GM23338 (cell line): Measurements from ENCODE around the gene HEBP1. TPM values are rescaled to one million over a fixed set of nuclear protein-coding genes. Genes with fewer than 3 reads are reported as not detected.
A peak's percentile ranks its signal among the peaks of the same experiment; 100 is the strongest.

ENCODE experiments used
- ATAC-seq: fragments of 200-7000 bp; cut with Tn5 transposase; 3 replicates; pipeline ENCODE4 v1.9.1; 2020
- DNase-seq: peaks from one replicate; pipeline ENCODE4 v3.0.0-alpha.2; 2015; ENCODE audit warnings: low spot score
- H2AFZ ChIP-seq: fragments of 200-600 bp; sonication (generic); 2 replicates; pipeline ENCODE4 v1.8.0; 2016; ENCODE audit warnings: antibody characterized with exemption, mild to moderate bottlenecking, moderate library complexity
- H3F3A ChIP-seq: fragments of 200-600 bp; sonication (generic); replicated peaks from 2 replicates; pipeline ENCODE4 v1.8.0; 2017; ENCODE audit warnings: antibody characterized with exemption, mixed run types, low read depth
- H3K27ac ChIP-seq: fragments of 200-600 bp; sonication (generic); 2 replicates; pipeline ENCODE4 v1.6.1; 2016; ENCODE audit warnings: low read depth
- H3K27me3 ChIP-seq: fragments of 200-600 bp; sonication (generic); 2 replicates; pipeline ENCODE4 v1.8.0; 2016; ENCODE audit warnings: mild to moderate bottlenecking, mixed run types, moderate library complexity; ENCODE audit not compliant: insufficient read depth
- H3K36me3 ChIP-seq: fragments of 200-600 bp; sonication (generic); 2 replicates; pipeline ENCODE4 v1.8.0; 2016; ENCODE audit warnings: mild to moderate bottlenecking; ENCODE audit not compliant: insufficient read depth
- H3K4me1 ChIP-seq: fragments of 200-600 bp; sonication (generic); 2 replicates; pipeline ENCODE4 v1.8.0; 2016; ENCODE audit warnings: mild to moderate bottlenecking, moderate library complexity; ENCODE audit not compliant: insufficient read depth
- H3K4me2 ChIP-seq: fragments of 200-600 bp; sonication (generic); 2 replicates; pipeline ENCODE4 v1.7.1; 2017; ENCODE audit warnings: mixed run types
- H3K4me3 ChIP-seq: fragments of 200-600 bp; sonication (generic); 2 replicates; pipeline ENCODE4 v1.6.1; 2016; ENCODE audit warnings: mixed run types
- H3K79me2 ChIP-seq: fragments of 200-600 bp; sonication (generic); replicated peaks from 2 replicates; pipeline ENCODE4 v1.8.0; 2017; ENCODE audit warnings: mild to moderate bottlenecking; ENCODE audit not compliant: insufficient read depth
- H3K9me2 ChIP-seq: fragments of 200-600 bp; sonication (generic); 2 replicates; pipeline ENCODE4 v1.8.0; 2017; ENCODE audit not compliant: insufficient read depth
- H4K20me1 ChIP-seq: fragments of 200-600 bp; sonication (generic); replicated peaks from 2 replicates; pipeline ENCODE4 v1.8.0; 2017; ENCODE audit warnings: mild to moderate bottlenecking; ENCODE audit not compliant: insufficient read depth
- H3K27ac Mint-ChIP-seq: 2 replicates; pipeline ENCODE4 v1.8.0; 2020; ENCODE audit warnings: inconsistent platforms, mild to moderate bottlenecking, moderate library complexity, mixed read lengths
- H3K27me3 Mint-ChIP-seq: 3 replicates; pipeline ENCODE4 v1.8.0; 2022; ENCODE audit warnings: low read depth, mild to moderate bottlenecking, moderate library complexity, mixed read lengths, inconsistent platforms; ENCODE audit not compliant: insufficient read depth, poor library complexity
- H3K36me3 Mint-ChIP-seq: 3 replicates; pipeline ENCODE4 v1.8.0; 2021; ENCODE audit warnings: low read depth, mild to moderate bottlenecking, inconsistent platforms, moderate library complexity, mixed read lengths
- H3K4me1 Mint-ChIP-seq: 3 replicates; pipeline ENCODE4 v1.8.0; 2020; ENCODE audit warnings: mild to moderate bottlenecking, inconsistent platforms, mixed read lengths
- H3K4me3 Mint-ChIP-seq: 3 replicates; pipeline ENCODE4 v1.8.0; 2021; ENCODE audit warnings: moderate library complexity, mild to moderate bottlenecking, inconsistent platforms, mixed read lengths
- H3K9me3 Mint-ChIP-seq: 3 replicates; pipeline ENCODE4 v1.8.0; 2020; ENCODE audit warnings: moderate library complexity, mild to moderate bottlenecking, inconsistent platforms, mixed read lengths
- CREB1 ChIP-seq: fragments of 250-450 bp; sonication (Bioruptor Pico); IDR thresholded peaks from 2 replicates; pipeline ENCODE4 v1.5.0; 2020; ENCODE audit warnings: low read depth, mild to moderate bottlenecking, moderate library complexity
- EZH2phosphoT487 ChIP-seq: fragments of 200-600 bp; sonication (generic); IDR thresholded peaks from one replicate; pipeline ENCODE4 v1.8.1; 2018; ENCODE audit warnings: antibody characterized with exemption; ENCODE audit not compliant: unreplicated experiment
- POLR2AphosphoS5 ChIP-seq: IDR thresholded peaks from 2 replicates; pipeline ENCODE4 v1.6.1; 2016; ENCODE audit warnings: antibody characterized with exemption, low read depth
- STAT1 ChIP-seq: IDR thresholded peaks from one replicate; pipeline ENCODE4 v1.6.1; 2016; ENCODE audit warnings: antibody characterized with exemption; ENCODE audit not compliant: unreplicated experiment
- ZNF331 ChIP-seq: fragments of 250-450 bp; sonication (Bioruptor Pico); IDR thresholded peaks from 2 replicates; pipeline ENCODE4 v1.5.0; 2020; ENCODE audit warnings: low read depth, mild to moderate bottlenecking, moderate library complexity
- polyA plus RNA-seq: library from polyadenylated mRNA; unstranded; fragments of >200 nt; fragmentation: Nextera tagmentation; extraction: Ambion mirVana; gene quantifications from 2 replicates; pipeline ENCODE4 v1.2.1, GENCODE V29; 2016
- total RNA-seq: library from RNA; depleted of rRNA; stranded (reverse); fragments of >200 nt; shearing (Covaris generic); gene quantifications from 2 replicates; pipeline ENCODE4 v1.2.3, GENCODE V29; 2014
- TF ChIP-seq, protein P1 (sequence below): IDR thresholded peaks from 2 replicates; pipeline ENCODE4 v1.6.1; 2016; ENCODE audit warnings: antibody characterized with exemption
- TF ChIP-seq, protein P2 (sequence below): IDR thresholded peaks from one replicate; pipeline ENCODE4 v1.6.1; 2018; ENCODE audit warnings: antibody characterized with exemption; ENCODE audit not compliant: unreplicated experiment
- TF ChIP-seq, protein P3 (sequence below): fragments of 250-450 bp; sonication (Bioruptor Pico); IDR thresholded peaks from 2 replicates; pipeline ENCODE4 v1.5.0; 2020; ENCODE audit warnings: mild to moderate bottlenecking, moderate library complexity

Gene HEBP1
- total and polyA plus RNA-seq, 2 experiments from 2014 or later, result 25.2 to 45.1 TPM

DNA sequence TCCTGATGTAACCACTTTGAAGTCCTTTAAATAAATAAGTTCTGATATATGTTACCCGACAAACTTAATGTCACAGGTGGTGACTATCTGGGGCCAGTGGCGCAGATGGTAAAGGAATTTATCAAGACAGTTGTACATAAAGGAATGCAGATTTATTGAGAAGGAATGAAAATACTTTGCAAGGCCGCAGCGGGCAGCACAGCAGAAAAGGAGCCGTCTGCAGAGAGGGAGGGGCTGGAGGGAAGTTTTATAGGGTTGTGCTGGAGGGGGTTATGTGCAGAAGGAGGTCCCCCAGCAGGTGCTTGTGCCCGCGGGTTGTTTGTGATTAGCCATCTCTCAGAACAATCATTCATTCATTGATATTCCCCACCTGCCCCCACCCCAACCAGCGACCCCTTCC, 65.5 kb downstream of the HEBP1 start:
- no peaks in the 10 kb centered on the region for H3K79me2 ChIP-seq
- H3K27me3 Mint-ChIP-seq, result peaks cover 3% of the 10 kb centered on the region
- no peak overlapping the region for H3K27ac ChIP-seq
- H3K4me1 ChIP-seq, result no peaks in the 10 kb centered on the region
- H3K4me1 Mint-ChIP-seq, result peaks cover 7% of the 10 kb centered on the region; the same call in 2 of the 3 replicates
- H3K36me3 Mint-ChIP-seq, result 0 out of 3 replicates have a peak, but pooled peaks cover 2% of the 10 kb centered on the region
- H2AFZ ChIP-seq, result peak overlapping the region; percentile 44; the same call in 1 of the 2 replicates
- H3K9me3 Mint-ChIP-seq, result no peaks in the 10 kb centered on the region; the same call in 2 of the 3 replicates
- H3K27me3 ChIP-seq, result no peaks in the 10 kb centered on the region
- no peaks in the 10 kb centered on the region for H3F3A ChIP-seq
- H3K4me3 Mint-ChIP-seq, result no peak overlapping the region
- no peaks in the 10 kb centered on the region for H3K36me3 ChIP-seq
- H3K4me3 ChIP-seq, result no peak overlapping the region
- TF ChIP-seq, protein P1, sequence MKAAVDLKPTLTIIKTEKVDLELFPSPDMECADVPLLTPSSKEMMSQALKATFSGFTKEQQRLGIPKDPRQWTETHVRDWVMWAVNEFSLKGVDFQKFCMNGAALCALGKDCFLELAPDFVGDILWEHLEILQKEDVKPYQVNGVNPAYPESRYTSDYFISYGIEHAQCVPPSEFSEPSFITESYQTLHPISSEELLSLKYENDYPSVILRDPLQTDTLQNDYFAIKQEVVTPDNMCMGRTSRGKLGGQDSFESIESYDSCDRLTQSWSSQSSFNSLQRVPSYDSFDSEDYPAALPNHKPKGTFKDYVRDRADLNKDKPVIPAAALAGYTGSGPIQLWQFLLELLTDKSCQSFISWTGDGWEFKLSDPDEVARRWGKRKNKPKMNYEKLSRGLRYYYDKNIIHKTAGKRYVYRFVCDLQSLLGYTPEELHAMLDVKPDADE, result no peak
- no peak for TF ChIP-seq ZNF331 (CRISPR knock-in tag)
- TF ChIP-seq, protein P2, sequence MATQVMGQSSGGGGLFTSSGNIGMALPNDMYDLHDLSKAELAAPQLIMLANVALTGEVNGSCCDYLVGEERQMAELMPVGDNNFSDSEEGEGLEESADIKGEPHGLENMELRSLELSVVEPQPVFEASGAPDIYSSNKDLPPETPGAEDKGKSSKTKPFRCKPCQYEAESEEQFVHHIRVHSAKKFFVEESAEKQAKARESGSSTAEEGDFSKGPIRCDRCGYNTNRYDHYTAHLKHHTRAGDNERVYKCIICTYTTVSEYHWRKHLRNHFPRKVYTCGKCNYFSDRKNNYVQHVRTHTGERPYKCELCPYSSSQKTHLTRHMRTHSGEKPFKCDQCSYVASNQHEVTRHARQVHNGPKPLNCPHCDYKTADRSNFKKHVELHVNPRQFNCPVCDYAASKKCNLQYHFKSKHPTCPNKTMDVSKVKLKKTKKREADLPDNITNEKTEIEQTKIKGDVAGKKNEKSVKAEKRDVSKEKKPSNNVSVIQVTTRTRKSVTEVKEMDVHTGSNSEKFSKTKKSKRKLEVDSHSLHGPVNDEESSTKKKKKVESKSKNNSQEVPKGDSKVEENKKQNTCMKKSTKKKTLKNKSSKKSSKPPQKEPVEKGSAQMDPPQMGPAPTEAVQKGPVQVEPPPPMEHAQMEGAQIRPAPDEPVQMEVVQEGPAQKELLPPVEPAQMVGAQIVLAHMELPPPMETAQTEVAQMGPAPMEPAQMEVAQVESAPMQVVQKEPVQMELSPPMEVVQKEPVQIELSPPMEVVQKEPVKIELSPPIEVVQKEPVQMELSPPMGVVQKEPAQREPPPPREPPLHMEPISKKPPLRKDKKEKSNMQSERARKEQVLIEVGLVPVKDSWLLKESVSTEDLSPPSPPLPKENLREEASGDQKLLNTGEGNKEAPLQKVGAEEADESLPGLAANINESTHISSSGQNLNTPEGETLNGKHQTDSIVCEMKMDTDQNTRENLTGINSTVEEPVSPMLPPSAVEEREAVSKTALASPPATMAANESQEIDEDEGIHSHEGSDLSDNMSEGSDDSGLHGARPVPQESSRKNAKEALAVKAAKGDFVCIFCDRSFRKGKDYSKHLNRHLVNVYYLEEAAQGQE, result no peak
- TF ChIP-seq, protein P3, sequence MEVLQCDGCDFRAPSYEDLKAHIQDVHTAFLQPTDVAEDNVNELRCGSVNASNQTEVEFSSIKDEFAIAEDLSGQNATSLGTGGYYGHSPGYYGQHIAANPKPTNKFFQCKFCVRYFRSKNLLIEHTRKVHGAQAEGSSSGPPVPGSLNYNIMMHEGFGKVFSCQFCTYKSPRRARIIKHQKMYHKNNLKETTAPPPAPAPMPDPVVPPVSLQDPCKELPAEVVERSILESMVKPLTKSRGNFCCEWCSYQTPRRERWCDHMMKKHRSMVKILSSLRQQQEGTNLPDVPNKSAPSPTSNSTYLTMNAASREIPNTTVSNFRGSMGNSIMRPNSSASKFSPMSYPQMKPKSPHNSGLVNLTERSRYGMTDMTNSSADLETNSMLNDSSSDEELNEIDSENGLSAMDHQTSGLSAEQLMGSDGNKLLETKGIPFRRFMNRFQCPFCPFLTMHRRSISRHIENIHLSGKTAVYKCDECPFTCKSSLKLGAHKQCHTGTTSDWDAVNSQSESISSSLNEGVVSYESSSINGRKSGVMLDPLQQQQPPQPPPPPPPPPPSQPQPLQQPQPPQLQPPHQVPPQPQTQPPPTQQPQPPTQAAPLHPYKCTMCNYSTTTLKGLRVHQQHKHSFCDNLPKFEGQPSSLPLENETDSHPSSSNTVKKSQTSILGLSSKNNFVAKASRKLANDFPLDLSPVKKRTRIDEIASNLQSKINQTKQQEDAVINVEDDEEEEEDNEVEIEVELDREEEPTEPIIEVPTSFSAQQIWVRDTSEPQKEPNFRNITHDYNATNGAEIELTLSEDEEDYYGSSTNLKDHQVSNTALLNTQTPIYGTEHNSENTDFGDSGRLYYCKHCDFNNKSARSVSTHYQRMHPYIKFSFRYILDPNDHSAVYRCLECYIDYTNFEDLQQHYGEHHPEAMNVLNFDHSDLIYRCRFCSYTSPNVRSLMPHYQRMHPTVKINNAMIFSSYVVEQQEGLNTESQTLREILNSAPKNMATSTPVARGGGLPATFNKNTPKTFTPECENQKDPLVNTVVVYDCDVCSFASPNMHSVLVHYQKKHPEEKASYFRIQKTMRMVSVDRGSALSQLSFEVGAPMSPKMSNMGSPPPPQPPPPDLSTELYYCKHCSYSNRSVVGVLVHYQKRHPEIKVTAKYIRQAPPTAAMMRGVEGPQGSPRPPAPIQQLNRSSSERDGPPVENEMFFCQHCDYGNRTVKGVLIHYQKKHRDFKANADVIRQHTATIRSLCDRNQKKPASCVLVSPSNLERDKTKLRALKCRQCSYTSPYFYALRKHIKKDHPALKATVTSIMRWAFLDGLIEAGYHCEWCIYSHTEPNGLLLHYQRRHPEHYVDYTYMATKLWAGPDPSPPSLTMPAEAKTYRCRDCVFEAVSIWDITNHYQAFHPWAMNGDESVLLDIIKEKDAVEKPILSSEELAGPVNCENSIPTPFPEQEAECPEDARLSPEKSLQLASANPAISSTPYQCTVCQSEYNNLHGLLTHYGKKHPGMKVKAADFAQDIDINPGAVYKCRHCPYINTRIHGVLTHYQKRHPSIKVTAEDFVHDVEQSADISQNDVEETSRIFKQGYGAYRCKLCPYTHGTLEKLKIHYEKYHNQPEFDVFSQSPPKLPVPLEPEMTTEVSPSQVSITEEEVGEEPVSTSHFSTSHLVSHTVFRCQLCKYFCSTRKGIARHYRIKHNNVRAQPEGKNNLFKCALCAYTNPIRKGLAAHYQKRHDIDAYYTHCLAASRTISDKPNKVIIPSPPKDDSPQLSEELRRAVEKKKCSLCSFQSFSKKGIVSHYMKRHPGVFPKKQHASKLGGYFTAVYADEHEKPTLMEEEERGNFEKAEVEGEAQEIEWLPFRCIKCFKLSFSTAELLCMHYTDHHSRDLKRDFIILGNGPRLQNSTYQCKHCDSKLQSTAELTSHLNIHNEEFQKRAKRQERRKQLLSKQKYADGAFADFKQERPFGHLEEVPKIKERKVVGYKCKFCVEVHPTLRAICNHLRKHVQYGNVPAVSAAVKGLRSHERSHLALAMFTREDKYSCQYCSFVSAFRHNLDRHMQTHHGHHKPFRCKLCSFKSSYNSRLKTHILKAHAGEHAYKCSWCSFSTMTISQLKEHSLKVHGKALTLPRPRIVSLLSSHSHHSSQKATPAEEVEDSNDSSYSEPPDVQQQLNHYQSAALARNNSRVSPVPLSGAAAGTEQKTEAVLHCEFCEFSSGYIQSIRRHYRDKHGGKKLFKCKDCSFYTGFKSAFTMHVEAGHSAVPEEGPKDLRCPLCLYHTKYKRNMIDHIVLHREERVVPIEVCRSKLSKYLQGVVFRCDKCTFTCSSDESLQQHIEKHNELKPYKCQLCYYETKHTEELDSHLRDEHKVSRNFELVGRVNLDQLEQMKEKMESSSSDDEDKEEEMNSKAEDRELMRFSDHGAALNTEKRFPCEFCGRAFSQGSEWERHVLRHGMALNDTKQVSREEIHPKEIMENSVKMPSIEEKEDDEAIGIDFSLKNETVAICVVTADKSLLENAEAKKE, result no peak
- TF ChIP-seq CREB1, result no peak
- no peak for TF ChIP-seq EZH2phosphoT487
- TF ChIP-seq STAT1, result no peak
- TF ChIP-seq POLR2AphosphoS5, result no peak
- no peak overlapping the region for H3K4me2 ChIP-seq
- ATAC-seq, result no peak
- H4K20me1 ChIP-seq, result no peaks in the 10 kb centered on the region
- no peaks in the 10 kb centered on the region for H3K9me2 ChIP-seq
- DNase-seq, result no peak
- H3K27ac Mint-ChIP-seq, result no peak overlapping the region
